ENCODE results near the gene UCK2. TPM values are rescaled to one million over a fixed set of nuclear protein-coding genes. Genes with fewer than 3 reads are reported as not detected.

The UCK2 gene
- total RNA-seq, 1 experiment from 2014 or later: 91.2 TPM

- POLR2A ChIA-PET: no interaction called here
- Histone ChIP-seq H3K9me3 (ENCODE audit: control insufficient read depth, insufficient read depth, low read depth, low read length) (no peaks in the 10 kb centered on the region), H3K4me1 (ENCODE audit: control insufficient read depth, insufficient read depth, low read length) (peaks cover 20% of the 10 kb centered on the region), H3K27me3 (ENCODE audit: control insufficient read depth, insufficient read depth, low read length) (no peaks in the 10 kb centered on the region), H3K27ac (ENCODE audit: low read length) (no peak overlapping the region), H3K36me3 (ENCODE audit: control insufficient read depth, insufficient read depth, low read length) (no peaks in the 10 kb centered on the region), H3K4me3 (ENCODE audit: low read depth in 2 of 2, low read length in 2 of 2) (no peak overlapping the region)
- intact Hi-C loops (cut with micrococcal nuclease; ENCODE audit: unreplicated experiment): loop anchor here (5.0 kb wide), 1 partner anchor 78 kb away; no protein-coding TSS in a partner anchor
- BruUV-seq (replicated peaks): TSS peak; percentile 2
- CTCF ChIA-PET: no interaction called here
- in situ Hi-C loops (cut with HindIII; ENCODE audit: low pct_unique_long_range_greater_than_20kb, low sequenced_read_pairs): no loop called here
- TF ChIP-seq REST (IDR thresholded peaks at IDR 0.05; ENCODE audit: insufficient read depth in 1 of 2, low read depth in 2 of 2, low read length in 1 of 2): no peak
- TF ChIP-seq SIN3A (IDR thresholded peaks at IDR 0.05; ENCODE audit: borderline replicate concordance, insufficient read depth, low read depth, low read length): no peak
- no peak for TF ChIP-seq POLR2AphosphoS5 (IDR thresholded peaks at IDR 0.05; ENCODE audit: low read depth, low read length)
- no peak for TF ChIP-seq CTCF (IDR thresholded peaks at IDR 0.05)
- TF ChIP-seq TCF7L2 (IDR thresholded peaks at IDR 0.05; ENCODE audit: low read depth, low read length): no peak
- DNase-seq (ENCODE audit: low read depth, low spot score) (no peak), ATAC-seq (no peak)
Measured at GRCh38 chr1:165834229-165834628, 6.8 kb downstream of the UCK2 start.

GRCh38 chr1:165834881-165835280, 7.5 kb downstream of the UCK2 start:
- POLR2A ChIA-PET: interaction anchor here (0.6 kb wide), 1 partner anchor 50 kb away, joined by 4 read pairs; no protein-coding TSS in a partner anchor
- no peak for TF ChIP-seq CTCF (IDR thresholded peaks at IDR 0.05)
- TF ChIP-seq SIN3A (IDR thresholded peaks at IDR 0.05; ENCODE audit: borderline replicate concordance, insufficient read depth, low read depth, low read length): no peak
- no peak for TF ChIP-seq POLR2AphosphoS5 (IDR thresholded peaks at IDR 0.05; ENCODE audit: low read depth, low read length)
- no peak for TF ChIP-seq REST (IDR thresholded peaks at IDR 0.05; ENCODE audit: insufficient read depth in 1 of 2, low read depth in 2 of 2, low read length in 1 of 2)
- TF ChIP-seq TCF7L2 (IDR thresholded peaks at IDR 0.05; ENCODE audit: low read depth, low read length): no peak
- CTCF ChIA-PET: no interaction called here
- no peaks in the 10 kb centered on the region for H3K36me3 ChIP-seq (ENCODE audit: control insufficient read depth, insufficient read depth, low read length)
- peaks cover 18% of the 10 kb centered on the region for H3K4me1 ChIP-seq (ENCODE audit: control insufficient read depth, insufficient read depth, low read length)
- in situ Hi-C loops (cut with HindIII; ENCODE audit: low pct_unique_long_range_greater_than_20kb, low sequenced_read_pairs): no loop called here
- no peak overlapping the region for H3K27ac ChIP-seq (ENCODE audit: low read length)
- no peak overlapping the region for H3K4me3 ChIP-seq (ENCODE audit: low read depth in 2 of 2, low read length in 2 of 2)
- ATAC-seq (no peak), DNase-seq (ENCODE audit: low read depth, low spot score) (no peak)
- BruUV-seq (replicated peaks): no TSS peak
- intact Hi-C loops (cut with micrococcal nuclease; ENCODE audit: unreplicated experiment): loop anchor here (5.0 kb wide), 1 partner anchor 77 kb away; no protein-coding TSS in a partner anchor
- H3K9me3 ChIP-seq (ENCODE audit: control insufficient read depth, insufficient read depth, low read depth, low read length): no peaks in the 10 kb centered on the region
- H3K27me3 ChIP-seq (ENCODE audit: control insufficient read depth, insufficient read depth, low read length): no peaks in the 10 kb centered on the region
